ENCODE data around the gene NELFB.
"Not testable (repeated sequence)": the region's sequence is repeated elsewhere in the genome, so short reads cannot be mapped to it uniquely, and the experiment has no call there.

The NELFB gene

DNA sequence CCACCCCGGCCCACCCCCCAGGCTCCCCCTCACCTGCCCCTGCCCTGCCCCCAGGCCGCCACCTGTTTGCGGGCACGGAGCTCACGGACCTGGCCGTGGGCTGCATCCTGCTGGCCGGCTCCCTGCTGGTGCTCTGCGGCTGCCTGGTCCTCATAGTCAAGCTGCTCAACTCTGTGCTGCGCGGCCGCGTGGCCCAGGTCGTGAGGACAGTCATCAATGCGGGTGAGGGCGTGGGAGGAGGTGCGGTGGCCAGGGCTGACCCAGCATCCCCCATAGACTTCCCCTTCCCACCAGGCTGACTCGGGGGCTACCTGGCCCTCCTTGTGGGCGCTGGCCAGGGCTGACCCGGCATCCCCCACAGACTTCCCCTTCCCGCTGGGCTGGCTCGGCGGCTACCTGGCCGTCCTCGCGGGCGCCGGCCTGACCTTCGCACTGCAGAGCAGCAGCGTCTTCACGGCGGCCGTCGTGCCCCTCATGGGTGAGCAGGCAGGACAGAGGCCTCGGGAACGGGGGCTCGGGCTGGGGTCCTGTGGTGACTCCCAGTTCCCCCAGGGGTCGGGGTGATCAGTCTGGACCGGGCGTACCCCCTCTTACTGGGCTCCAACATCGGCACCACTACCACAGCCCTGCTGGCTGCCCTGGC, 21.0 kb upstream of the NELFB start:
- in situ Hi-C loops (cut with MboI; ENCODE audit: low sequenced_read_pairs), result no loop called here

DNA sequence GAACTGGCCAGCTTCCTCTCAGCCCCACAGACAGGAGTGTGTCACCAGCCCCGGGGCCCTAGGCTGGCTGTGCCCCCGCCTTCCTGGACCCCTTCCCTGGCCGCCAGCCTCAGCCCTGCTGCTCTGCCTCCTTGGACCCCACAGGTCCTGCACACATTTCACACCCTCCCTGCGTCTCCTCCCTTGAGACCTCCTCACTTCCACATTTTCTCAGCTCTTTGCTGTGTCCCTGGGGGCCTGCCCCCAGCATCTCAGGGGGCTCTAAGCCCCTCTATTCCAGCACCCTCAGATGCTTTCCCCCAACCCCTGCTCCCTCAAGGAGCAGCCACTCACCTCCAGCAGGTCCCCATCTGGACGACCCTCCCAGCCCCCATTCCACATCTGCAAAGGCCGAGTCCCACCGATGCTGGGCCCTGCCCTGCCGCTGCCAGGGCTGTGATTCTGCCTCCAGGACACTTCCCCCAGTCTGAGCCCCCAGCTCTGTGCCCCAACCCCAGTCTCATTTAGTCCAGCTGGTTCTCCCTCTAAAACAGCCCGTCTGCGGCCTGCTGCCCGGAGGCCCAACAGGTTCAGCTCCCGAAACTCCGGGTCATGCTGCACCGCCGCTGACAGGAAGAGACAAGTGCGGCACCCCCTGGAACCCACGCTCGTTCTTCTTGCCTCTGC, 20.2 kb upstream of the NELFB start:
- in situ Hi-C loops (cut with MboI; ENCODE audit: low sequenced_read_pairs), result no loop called here

DNA sequence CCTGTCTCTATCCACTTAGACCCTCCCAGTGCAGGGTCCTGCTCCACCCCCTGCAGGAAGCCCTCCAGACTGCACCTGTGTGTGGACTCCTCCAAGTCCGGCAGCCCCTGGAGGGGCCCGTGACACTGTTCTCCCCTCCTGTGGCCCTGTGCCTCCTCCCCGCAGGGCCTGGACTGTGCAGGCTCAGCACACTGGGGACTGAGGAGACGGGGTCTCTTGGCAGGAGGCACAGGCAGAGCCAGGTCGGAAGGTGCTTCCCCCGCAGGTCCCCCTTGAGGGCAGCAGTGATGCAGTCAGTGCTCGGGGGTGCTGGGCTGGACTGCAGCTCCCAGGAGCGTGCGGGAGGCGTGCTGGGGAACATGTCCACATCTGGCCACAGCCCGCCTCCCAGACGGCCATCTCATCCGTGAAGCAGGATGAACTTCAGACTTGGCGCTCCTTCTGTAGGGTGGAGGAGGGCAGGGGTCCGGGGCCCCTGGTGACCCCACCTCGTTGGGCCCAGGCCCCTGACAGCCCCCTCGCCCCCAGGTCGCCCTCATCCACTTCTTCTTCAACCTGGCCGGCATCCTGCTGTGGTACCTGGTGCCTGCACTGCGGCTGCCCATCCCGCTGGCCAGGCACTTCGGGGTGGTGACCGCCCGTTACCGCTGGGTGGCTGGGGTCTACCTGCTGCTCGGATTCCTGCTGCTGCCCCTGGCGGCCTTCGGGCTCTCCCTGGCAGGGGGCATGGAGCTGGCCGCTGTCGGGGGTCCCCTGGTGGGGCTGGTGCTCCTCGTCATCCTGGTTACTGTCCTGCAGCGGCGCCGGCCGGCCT, 19.5 kb upstream of the NELFB start:
- in situ Hi-C loops (cut with MboI; ENCODE audit: low sequenced_read_pairs), result no loop called here

DNA sequence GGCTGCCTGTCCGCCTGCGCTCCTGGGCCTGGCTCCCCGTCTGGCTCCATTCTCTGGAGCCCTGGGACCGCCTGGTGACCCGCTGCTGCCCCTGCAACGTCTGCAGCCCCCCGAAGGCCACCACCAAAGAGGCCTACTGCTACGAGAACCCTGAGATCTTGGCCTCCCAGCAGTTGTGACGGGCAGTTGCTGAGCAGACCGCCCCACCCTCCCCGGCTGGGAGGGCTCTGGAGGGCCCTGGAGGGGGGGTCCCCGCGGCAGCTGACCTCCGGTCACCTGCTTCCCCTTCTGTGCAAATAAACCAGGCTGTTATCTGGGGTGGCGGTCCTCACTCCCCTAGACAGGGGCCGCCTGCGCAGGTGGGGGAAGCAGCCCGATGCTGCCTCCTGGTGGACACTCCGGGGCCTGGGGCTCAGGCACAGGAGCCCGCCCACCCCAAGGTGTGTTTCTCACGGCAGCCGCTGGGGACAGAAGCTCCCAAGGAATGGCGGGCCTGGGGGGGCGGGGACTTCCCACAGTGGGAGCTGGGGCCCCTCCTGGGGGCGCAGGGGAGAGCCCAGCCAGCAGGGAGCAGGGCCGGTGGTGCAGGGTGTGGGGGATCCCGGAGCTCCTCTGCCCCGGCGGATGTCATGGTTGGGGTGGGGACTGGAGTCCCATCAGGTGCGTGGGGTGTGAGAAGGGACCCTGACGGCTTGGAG, 18.7 kb upstream of the NELFB start:
- in situ Hi-C loops (cut with MboI; ENCODE audit: low sequenced_read_pairs), result no loop called here

DNA sequence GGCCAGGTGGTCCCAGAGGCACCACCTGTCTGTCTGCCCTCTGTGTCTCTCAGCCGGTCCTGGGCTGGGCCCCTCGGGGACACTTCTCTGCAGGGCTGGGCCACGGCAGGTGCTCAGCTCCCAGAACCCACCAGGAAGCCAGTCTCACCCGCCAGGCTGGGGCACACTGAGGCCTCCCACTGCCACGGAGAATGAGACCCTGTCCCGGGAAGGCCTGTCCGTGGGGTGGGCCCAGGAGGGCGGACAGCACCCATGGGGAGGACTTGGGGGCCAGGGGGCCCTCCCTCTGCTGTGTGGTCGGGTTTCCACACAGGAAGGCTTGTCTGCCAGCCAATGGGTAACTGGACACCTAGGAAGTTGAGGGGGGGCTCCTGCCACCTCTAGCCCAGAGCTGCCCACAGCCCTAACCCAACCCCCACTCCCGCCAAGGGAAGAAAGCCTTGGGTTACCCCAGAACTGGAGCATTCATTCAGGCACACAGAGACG, 18.1 kb upstream of the NELFB start:
- in situ Hi-C loops (cut with MboI; ENCODE audit: low sequenced_read_pairs), result no loop called here

DNA sequence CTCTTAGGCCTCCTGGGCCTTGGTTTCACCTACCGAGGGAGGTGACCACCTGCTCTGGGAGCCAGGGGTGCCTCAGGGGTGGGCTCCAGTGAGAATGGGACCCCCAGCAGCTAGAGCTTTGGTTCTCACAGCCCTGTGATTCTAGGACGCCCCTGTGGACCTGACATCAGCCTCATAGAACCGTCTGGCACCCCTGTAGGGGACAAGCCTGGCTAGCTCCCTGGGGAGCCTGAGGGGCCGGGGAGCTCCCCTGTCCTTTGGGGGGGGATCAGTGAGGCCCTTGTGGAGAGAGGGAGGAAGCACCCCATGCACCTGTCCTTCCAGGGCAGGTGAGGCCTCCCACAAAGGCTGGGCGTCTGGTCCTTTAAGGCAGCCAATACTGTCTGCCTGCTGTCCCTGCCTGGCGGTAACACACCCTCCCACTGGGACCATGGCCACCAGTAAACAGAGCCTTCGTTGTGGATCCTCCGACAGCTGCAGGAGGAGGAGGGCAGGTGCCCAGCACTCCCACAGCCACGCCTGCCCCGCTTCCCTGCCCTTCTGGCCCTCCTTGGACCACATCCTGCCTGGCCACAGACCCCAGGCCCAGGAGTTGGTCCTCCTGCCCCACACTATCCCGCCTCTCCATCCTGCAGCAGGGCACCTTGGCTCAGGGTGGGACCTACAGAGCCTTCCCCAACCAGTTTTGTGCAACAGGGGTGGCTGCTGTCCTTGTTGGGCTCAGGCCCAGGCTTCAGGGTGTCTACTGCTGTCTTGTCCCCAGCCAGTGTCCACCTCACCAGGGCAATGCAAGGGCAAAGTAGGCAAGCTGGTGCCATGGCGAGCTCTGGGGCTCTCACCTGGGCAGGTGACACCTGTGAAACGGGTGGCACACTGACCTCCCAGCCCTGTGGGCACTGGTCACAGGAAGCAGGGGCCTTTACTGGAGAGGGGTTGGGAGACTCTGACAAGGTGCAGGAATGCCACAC, 17.1 kb upstream of the NELFB start:
- in situ Hi-C loops (cut with MboI; ENCODE audit: low sequenced_read_pairs), result no loop called here

DNA sequence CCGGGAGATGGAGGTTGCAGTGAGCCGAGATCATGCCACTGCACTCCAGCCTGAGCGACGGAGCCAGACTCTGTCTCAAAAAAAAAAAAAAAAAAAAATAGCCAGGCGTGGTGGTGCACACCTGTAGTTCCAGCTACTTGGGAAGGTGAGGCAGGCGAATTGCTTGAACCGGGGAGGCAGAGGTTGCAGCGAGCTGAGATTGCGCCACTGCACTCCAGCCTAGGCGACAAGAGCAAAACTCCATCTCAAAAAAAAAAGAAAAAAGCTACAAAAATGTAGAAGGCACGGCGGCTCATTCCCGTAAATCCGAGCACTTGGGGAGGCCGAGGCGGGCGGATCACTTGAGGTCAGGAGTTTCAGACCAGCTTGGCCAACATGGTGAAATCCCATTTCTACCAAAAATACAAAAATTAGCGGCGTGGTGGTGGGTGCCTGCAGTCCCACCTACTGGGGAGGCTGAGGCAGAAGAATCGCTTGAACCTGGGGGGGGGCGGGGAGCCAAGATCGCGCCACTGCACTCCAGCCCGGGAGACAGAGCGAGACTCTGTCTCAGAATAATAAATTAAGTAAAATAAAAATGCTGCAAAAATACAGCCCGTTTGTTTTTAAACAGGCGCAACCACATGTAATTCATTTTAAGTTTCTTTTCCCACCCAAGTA, 15.5 kb upstream of the NELFB start:
- in situ Hi-C loops (cut with MboI; ENCODE audit: low sequenced_read_pairs), result not testable (repeated sequence)

DNA sequence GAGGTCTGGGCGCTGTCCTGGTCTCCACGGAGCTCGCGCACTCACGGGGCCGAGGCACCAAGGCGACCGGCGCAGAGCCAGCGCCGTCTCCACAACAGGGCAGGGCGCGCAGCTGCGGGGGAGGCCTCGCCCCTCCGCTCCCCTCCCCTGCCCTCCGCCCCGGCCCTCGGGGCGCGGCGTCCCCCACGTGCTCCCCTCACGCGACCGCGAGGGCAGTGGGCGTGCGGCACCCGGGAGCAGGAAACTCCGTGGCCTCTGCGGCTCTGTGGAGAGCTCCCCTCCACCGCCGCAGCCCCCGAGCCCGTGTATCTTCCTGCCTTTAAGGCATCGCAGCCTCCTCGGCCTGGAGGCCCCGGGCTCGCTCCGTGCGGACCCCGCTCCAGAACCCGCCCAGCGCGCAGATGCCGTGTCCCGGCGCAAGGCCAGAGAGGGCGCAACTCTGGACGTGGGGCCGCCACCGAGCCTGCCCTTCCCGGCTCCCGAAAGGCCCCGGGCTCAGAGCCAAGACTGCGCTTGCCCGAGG, 14.7 kb upstream of the NELFB start:
- in situ Hi-C loops (cut with MboI; ENCODE audit: low sequenced_read_pairs), result no loop called here

DNA sequence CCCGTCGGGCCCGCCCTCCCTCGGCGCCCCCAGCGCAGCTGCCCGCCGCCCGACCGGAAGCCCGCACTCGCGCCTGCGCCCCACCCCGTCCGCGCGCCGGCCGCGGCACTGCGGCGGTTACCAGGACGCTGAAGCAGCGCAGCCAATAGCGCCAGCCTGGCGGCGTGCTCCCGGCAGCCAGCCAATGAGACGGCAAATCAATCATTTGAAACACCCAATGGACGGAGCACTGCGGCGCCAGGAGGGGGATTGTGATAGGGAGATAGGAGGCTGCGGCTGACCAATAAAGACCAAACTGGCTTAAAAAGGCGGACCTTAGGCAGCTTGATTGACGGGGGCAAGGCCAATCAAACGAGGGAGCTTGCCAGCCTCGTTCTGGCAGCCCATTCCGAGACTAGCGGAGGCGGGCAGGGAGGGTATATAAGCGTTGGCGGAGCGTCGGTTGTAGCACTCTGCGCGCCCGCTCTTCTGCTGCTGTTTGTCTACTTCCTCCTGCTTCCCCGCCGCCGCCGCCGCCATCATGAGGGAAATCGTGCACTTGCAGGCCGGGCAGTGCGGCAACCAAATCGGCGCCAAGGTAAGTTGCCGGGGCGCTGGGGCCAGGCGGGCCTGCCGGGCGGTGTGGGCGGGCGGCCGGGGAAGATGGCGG, 14.2 kb upstream of the NELFB start, which contains the start of gene TUBB4B:
TUBB4B (plus strand) TSS at position 447 of the 649 bp plus-strand sequence; CDS start at position 521, 74 bp downstream.
- in situ Hi-C loops (cut with MboI; ENCODE audit: low sequenced_read_pairs), result no loop called here

DNA sequence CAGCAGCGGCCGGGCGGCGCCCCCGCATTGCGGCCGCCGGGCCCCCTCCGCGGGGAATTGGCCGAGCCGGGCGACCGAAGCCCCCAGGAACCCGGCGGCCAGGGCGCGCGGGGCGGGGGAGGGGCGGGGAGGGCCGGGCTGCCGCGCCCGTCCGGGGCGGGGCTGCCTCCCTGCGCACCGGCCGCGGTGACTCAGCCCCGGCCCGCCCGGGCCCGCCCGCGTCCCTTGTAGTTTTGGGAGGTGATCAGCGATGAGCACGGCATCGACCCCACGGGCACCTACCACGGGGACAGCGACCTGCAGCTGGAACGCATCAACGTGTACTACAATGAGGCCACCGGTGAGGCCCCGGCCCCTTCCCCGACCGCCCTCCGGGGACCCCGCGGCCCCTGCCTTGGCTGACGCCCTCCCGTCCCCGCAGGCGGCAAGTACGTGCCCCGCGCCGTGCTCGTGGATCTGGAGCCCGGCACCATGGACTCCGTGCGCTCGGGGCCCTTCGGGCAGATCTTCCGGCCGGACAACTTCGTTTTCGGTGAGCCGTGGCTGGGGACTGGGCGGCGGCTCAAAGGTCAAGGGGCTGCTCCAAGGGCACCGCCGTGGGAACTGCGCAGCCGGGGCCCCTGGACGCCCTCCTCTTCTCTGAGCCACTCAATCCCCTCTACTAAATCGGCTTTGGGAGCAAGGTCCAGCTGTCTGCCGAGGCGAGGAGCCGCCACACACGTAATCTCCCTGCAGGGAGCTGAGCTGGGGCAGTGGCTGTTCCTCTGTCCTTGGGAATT, 13.4 kb upstream of the NELFB start:
- in situ Hi-C loops (cut with MboI; ENCODE audit: low sequenced_read_pairs), result no loop called here

DNA sequence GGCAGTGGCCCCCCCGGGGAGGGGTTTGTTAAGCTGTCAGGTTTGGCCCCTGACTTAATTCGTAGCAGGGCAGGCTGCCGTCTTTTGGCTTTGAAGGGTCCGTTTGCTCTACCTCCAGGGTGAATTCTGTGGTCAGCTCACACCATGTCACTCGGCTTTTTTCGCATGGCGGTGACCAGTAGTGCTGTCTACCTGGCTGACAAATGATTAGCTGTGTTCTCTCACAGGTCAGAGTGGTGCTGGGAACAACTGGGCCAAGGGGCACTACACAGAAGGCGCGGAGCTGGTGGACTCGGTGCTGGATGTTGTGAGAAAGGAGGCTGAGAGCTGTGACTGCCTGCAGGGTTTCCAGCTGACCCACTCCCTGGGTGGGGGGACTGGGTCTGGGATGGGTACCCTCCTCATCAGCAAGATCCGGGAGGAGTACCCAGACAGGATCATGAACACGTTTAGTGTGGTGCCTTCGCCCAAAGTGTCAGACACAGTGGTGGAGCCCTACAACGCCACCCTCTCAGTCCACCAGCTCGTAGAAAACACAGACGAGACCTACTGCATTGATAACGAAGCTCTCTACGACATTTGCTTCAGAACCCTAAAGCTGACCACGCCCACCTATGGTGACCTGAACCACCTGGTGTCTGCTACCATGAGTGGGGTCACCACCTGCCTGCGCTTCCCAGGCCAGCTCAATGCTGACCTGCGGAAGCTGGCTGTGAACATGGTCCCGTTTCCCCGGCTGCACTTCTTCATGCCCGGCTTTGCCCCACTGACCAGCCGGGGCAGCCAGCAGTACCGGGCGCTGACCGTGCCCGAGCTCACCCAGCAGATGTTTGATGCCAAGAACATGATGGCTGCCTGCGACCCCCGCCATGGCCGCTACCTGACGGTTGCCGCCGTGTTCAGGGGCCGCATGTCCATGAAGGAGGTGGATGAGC, 12.6 kb upstream of the NELFB start:
- in situ Hi-C loops (cut with MboI; ENCODE audit: low sequenced_read_pairs), result no loop called here

DNA sequence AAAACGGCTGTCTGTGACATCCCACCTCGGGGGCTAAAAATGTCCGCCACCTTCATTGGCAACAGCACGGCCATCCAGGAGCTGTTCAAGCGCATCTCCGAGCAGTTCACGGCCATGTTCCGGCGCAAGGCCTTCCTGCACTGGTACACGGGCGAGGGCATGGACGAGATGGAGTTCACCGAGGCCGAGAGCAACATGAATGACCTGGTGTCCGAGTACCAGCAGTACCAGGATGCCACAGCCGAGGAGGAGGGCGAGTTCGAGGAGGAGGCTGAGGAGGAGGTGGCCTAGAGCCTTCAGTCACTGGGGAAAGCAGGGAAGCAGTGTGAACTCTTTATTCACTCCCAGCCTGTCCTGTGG, 11.9 kb upstream of the NELFB start:
- in situ Hi-C loops (cut with MboI; ENCODE audit: low sequenced_read_pairs), result not testable (repeated sequence)

DNA sequence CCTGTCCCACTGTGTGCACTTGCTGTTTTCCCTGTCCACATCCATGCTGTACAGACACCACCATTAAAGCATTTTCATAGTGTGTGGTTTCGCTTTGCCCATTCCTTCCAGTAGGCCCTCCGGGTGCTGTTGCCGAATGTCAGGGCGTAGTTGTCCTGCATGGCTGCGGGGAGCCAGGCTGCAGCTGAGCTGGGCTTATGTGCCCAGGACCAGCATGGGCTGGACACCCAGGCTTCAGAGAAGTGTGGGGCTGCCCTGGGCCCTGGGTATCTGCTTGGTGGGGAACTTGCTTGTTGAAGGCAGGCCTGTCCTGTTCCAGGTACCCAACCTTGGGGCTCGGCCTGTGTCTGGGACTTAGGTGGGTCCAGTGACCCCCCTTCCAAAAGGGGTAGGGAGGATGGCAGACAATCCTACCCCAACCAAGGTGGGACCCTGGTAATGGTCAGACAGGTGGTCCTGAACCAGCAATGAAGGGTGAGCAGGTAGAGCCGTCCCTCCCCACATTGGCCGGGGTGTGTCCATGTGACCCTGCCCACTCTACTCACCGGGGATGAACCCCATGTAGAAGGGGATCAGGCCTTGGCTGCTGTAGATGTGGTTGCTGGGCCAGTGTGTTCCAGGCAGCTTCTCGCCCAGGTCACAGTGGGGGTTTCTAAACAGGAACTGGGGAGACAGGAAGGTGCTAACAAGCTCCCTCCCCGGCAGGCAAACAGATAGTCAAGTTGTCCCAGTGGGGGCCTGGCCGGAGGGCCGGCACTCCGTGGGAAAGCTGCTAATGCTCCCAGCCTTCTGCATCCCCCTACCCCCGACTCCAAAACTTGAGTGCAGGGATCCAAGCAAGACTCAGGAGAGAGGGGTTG, 11.3 kb upstream of the NELFB start:
- in situ Hi-C loops (cut with MboI; ENCODE audit: low sequenced_read_pairs), result no loop called here

DNA sequence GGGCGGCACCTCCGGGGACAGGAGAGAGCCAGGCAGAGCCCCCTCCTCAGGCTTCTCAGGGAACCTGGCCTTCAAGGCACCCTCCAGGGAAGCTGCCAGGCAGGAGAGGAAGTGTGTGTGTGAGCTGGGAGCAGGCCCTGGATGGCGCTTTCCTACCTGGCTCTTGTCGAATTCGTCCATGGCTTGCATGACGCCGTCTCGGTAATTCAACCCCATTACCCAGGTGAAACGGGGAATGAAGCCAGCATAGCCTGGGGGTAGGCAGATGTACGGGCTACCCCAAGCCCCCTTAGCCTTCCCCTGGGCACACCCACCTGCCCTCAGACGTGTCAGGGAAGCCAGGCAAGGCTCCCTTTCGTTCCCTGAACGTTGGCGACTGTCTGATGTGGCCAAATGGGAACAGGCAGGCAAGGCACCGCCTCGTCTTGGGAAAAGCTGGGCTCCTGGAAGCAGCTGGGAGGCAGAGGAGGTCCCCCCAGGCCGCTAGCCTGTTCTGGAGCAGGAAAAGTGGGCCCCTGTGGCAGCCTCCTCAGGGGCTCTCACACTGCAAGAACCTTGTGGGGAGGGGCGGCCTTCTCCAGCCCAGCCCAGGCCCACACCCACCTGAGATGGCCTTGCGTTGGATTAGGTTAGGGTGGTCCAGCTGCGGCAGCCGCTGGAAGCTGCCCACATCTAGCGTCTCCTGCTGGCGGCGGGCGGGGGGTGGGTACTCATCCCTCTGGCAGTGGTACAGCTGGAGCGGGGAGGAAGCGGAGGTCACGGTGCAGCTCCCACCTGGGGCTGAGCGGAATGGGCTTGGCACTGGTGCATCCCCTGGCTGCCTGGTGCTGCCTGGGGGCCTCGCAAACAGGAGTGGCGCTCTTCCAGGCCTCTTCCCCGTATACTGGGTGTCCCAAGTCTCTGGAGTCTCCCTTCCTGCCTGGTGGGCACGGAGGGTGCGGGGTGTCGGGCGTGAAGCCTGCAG, 10.4 kb upstream of the NELFB start:
- in situ Hi-C loops (cut with MboI; ENCODE audit: low sequenced_read_pairs), result no loop called here
